ENCODE measurements around the gene SLC13A2.
"Not testable (repeated sequence)": the region's sequence is repeated elsewhere in the genome, so short reads cannot be mapped to it uniquely, and the experiment has no call there.

SLC13A2 gene

DNA sequence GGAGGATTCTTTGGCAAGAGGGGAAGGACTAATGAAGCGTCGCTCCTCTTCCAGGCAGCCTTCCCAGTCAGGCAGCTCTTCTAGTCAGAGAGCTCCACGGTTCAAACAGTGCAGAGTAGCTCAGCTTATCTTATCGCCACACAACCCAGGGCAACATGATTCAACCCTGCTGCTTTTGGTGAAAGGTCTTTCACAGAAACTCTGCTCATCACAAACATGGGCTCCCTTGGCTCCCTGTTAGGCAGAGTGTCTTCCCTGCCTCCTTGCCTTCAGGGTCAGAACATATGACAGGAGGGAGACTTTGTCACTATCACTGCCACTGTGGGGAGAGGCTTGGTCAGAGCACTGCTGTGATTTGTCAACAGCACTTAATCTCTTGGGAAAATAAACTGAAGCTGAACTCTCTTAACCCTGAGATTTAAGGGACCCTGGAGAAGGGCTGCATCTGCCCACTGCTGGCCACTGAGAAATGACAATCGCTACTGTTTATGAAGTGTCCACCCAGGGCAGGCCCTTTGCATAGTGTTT, 6.9 kb upstream of the SLC13A2 start:
- no peaks in the 10 kb centered on the region for H3K9me3 ChIP-seq (ENCODE audit: control insufficient read depth, low read length)

DNA sequence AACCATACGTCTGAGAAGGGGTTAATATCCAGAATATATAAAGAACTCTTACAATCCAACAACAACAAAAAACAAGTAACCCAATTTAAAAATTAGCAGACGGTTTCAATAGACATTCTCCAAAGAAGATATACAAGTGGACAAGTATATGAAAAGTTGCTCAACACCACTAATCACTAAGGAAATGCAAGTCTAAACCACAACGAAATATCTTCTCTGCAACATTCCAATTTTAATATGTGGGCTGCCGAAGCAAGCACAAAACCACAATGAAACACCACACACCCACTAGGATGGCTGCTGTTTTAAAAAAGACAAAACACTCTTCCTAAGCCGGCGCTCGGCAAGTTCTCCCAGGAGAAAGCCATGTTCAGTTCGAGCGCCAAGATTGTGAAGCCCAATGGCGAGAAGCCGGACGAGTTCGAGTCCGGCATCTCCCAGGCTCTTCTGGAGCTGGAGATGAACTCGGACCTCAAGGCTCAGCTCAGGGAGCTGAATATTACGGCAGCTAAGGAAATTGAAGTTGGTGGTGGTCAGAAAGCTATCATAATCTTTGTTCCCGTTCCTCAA, 5.9 kb upstream of the SLC13A2 start:
- H3K27ac ChIP-seq: no peak overlapping the region
- no peak overlapping the region for H3K9ac ChIP-seq
- H3K4me3 ChIP-seq (ENCODE audit: low read depth, low read length): no peak overlapping the region
- H3K79me2 ChIP-seq: no peaks in the 10 kb centered on the region
- H2AFZ ChIP-seq: no peak overlapping the region
- no peak overlapping the region for H3K4me2 ChIP-seq (ENCODE audit: low read length)
- no peaks in the 10 kb centered on the region for H3K36me3 ChIP-seq (ENCODE audit: control insufficient read depth, insufficient read depth, low read length)
- TF ChIP-seq, protein P1, sequence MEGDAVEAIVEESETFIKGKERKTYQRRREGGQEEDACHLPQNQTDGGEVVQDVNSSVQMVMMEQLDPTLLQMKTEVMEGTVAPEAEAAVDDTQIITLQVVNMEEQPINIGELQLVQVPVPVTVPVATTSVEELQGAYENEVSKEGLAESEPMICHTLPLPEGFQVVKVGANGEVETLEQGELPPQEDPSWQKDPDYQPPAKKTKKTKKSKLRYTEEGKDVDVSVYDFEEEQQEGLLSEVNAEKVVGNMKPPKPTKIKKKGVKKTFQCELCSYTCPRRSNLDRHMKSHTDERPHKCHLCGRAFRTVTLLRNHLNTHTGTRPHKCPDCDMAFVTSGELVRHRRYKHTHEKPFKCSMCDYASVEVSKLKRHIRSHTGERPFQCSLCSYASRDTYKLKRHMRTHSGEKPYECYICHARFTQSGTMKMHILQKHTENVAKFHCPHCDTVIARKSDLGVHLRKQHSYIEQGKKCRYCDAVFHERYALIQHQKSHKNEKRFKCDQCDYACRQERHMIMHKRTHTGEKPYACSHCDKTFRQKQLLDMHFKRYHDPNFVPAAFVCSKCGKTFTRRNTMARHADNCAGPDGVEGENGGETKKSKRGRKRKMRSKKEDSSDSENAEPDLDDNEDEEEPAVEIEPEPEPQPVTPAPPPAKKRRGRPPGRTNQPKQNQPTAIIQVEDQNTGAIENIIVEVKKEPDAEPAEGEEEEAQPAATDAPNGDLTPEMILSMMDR (IDR thresholded peaks at IDR 0.05): no peak
- no peaks in the 10 kb centered on the region for H3K9me3 ChIP-seq (ENCODE audit: control insufficient read depth, low read length)
- H3K27me3 ChIP-seq (ENCODE audit: control insufficient read depth, insufficient read depth, low read length): no peaks in the 10 kb centered on the region
- H3K4me1 ChIP-seq: no peaks in the 10 kb centered on the region

More for the DNA sequence above, 6.9 kb upstream of the SLC13A2 start:
- Histone ChIP-seq H3K27me3 (ENCODE audit: control insufficient read depth, insufficient read depth, low read length) (no peaks in the 10 kb centered on the region), H3K27ac (no peak overlapping the region), H3K4me3 (ENCODE audit: low read depth, low read length) (no peak overlapping the region), H3K4me2 (ENCODE audit: low read length) (no peak overlapping the region), H3K36me3 (ENCODE audit: control insufficient read depth, insufficient read depth, low read length) (no peaks in the 10 kb centered on the region), H3K79me2 (no peaks in the 10 kb centered on the region), H2AFZ (no peak overlapping the region), H3K4me1 (no peaks in the 10 kb centered on the region), H3K9ac (no peak overlapping the region)
- TF ChIP-seq, protein P1 (IDR thresholded peaks at IDR 0.05): no peak

DNA sequence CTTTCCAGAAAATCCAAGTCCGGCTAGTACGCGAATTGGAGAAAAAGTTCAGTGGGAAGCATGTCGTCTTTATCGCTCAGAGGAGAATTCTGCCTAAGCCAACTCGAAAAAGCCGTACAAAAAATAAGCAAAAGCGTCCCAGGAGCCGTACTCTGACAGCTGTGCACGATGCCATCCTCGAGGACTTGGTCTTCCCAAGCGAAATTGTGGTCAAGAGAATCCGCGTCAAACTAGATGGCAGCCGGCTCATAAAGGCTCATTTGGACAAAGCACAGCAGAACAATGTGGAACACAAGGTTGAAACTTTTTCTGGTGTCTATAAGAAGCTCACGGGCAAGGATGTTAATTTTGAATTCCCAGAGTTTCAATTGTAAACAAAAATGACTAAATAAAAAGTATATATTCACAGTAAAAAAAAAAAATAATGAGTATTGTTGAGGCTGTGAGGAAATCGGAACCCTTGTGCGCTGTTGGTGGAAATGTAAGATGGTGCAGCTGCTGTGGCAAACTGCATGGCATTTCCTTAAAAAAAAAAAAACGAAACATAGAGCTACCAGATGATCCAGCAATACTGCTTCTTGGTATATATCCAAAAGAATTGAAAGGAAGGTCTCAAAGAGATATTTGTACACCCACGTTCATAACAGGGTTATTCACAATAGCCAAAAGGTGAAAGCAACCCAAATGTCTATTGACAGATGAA, 5.3 kb upstream of the SLC13A2 start:
- not testable (repeated sequence) for H3K36me3 ChIP-seq (ENCODE audit: control insufficient read depth, insufficient read depth, low read length); H3K79me2 ChIP-seq; H3K27ac ChIP-seq; H3K27me3 ChIP-seq (ENCODE audit: control insufficient read depth, insufficient read depth, low read length); H3K9ac ChIP-seq; H3K4me2 ChIP-seq (ENCODE audit: low read length); H3K4me3 ChIP-seq (ENCODE audit: low read depth, low read length); H3K9me3 ChIP-seq (ENCODE audit: control insufficient read depth, low read length); H3K4me1 ChIP-seq; H2AFZ ChIP-seq

DNA sequence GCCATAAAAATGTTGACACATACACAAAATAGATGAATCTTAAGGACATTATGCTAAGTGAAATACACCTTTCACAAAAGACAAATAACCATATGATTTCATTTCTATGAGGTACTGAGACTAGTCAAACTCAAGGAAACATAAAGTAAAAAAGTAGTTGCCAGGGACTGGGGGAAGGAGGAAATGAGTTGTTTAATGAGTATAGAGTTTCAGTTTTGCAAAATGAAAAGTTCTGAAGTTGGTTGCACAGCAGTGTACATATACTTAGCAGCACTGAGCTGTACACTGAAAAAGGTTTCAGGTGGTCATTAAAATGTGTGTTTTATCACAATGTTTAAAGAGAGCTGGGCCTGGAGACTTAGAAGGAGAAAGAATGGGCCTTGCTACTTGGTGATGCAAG, 4.7 kb upstream of the SLC13A2 start:
- no peak overlapping the region for H3K4me3 ChIP-seq (ENCODE audit: low read depth, low read length)
- TF ChIP-seq, protein P1 (IDR thresholded peaks at IDR 0.05): no peak
- no peaks in the 10 kb centered on the region for H3K9me3 ChIP-seq (ENCODE audit: control insufficient read depth, low read length)
- no peaks in the 10 kb centered on the region for H3K36me3 ChIP-seq (ENCODE audit: control insufficient read depth, insufficient read depth, low read length)
- no peaks in the 10 kb centered on the region for H3K27me3 ChIP-seq (ENCODE audit: control insufficient read depth, insufficient read depth, low read length)
- H3K9ac ChIP-seq: no peak overlapping the region
- H3K4me2 ChIP-seq (ENCODE audit: low read length): no peak overlapping the region
- no peaks in the 10 kb centered on the region for H3K4me1 ChIP-seq
- H3K79me2 ChIP-seq: no peaks in the 10 kb centered on the region
- H2AFZ ChIP-seq: no peak overlapping the region
- H3K27ac ChIP-seq: no peak overlapping the region

DNA sequence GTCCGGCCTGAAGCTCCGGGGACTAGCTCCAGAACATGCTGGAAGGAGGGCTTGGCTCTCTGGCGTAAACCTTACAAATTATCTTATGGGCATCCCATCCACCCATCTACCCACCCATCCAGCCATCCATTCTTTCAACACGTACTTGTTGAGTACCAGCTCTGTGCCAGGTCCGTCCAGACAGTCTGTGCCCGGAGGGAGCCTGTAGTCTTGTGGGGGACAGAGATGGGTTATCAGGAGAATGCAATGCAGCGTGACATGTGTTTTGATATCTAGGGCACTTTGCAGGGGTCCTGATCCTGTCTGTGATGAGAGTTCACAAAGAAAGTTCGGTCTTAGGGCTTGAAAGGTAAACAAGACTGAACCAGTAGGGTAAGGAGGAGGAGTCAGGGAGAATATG, 4.1 kb upstream of the SLC13A2 start:
- no peaks in the 10 kb centered on the region for H3K79me2 ChIP-seq
- no peaks in the 10 kb centered on the region for H3K9me3 ChIP-seq (ENCODE audit: control insufficient read depth, low read length)
- no peaks in the 10 kb centered on the region for H3K27me3 ChIP-seq (ENCODE audit: control insufficient read depth, insufficient read depth, low read length)
- no peak overlapping the region for H2AFZ ChIP-seq
- no peaks in the 10 kb centered on the region for H3K36me3 ChIP-seq (ENCODE audit: control insufficient read depth, insufficient read depth, low read length)
- H3K27ac ChIP-seq: no peak overlapping the region
- H3K4me3 ChIP-seq (ENCODE audit: low read depth, low read length): no peak overlapping the region
- H3K9ac ChIP-seq: no peak overlapping the region
- no peaks in the 10 kb centered on the region for H3K4me1 ChIP-seq
- H3K4me2 ChIP-seq (ENCODE audit: low read length): no peak overlapping the region
- TF ChIP-seq, protein P1 (IDR thresholded peaks at IDR 0.05): no peak

Measured in parathyroid adenoma (tissue), 2 donors.